Esophagus squamous epithelium (tissue), 4 donors: ENCODE measurements around the gene SLC6A19.

Experiments
- POLR2A ChIP-seq, 4 donors: fragments of 450-650 bp; IDR thresholded peaks; one replicate each; pipeline ENCODE4 v1.6.1; 2017; ENCODE audit warnings: antibody characterized with exemption in 4 of 4, mild to moderate bottlenecking in 4 of 4, moderate library complexity in 3 of 4
- TF ChIP-seq, protein P1 (sequence below), 6 experiments: fragments of 450-650 bp in 4 of 6; fragments of 200-600 bp in 2 of 6; sonication (generic) in 2 of 6; IDR thresholded peaks; one replicate each; pipeline ENCODE4 v1.5.1; 2016 to 2019; ENCODE audit warnings: antibody characterized with exemption in 6 of 6, mild to moderate bottlenecking in 4 of 6, moderate library complexity in 4 of 6

- TF ChIP-seq, protein P1, sequence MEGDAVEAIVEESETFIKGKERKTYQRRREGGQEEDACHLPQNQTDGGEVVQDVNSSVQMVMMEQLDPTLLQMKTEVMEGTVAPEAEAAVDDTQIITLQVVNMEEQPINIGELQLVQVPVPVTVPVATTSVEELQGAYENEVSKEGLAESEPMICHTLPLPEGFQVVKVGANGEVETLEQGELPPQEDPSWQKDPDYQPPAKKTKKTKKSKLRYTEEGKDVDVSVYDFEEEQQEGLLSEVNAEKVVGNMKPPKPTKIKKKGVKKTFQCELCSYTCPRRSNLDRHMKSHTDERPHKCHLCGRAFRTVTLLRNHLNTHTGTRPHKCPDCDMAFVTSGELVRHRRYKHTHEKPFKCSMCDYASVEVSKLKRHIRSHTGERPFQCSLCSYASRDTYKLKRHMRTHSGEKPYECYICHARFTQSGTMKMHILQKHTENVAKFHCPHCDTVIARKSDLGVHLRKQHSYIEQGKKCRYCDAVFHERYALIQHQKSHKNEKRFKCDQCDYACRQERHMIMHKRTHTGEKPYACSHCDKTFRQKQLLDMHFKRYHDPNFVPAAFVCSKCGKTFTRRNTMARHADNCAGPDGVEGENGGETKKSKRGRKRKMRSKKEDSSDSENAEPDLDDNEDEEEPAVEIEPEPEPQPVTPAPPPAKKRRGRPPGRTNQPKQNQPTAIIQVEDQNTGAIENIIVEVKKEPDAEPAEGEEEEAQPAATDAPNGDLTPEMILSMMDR (IDR thresholded peaks at IDR 0.05), result no peak
- TF ChIP-seq POLR2A (IDR thresholded peaks at IDR 0.05), result no peak
Measured at GRCh38 chr5:1228120-1228519, 26.7 kb downstream of the SLC6A19 start.
